IMR-90 (cell line): ENCODE measurements around the gene KDM4B.

Experiments used
- BHLHE40 ChIP-seq: fragments of 150-350 bp; IDR thresholded peaks from 2 replicates; pipeline ENCODE4 v1.6.1; 2016; ENCODE audit warnings: mild to moderate bottlenecking, low read depth, low read length
- CEBPB ChIP-seq: IDR thresholded peaks from 2 replicates; pipeline ENCODE4 v1.6.1; 2012; ENCODE audit warnings: low read depth, low read length, improper control_type of control experiment
- CHD1 ChIP-seq: IDR thresholded peaks from 2 replicates; pipeline ENCODE4 v1.6.1; 2012; ENCODE audit warnings: low read depth, low read length, improper control_type of control experiment
- MAFK ChIP-seq: IDR thresholded peaks from 2 replicates; pipeline ENCODE4 v1.6.1; 2012; ENCODE audit warnings: low read depth, low read length, improper control_type of control experiment
- MAZ ChIP-seq: IDR thresholded peaks from 2 replicates; pipeline ENCODE4 v1.6.1; 2012; ENCODE audit warnings: low read depth, mild to moderate bottlenecking, low read length, improper control_type of control experiment, moderate library complexity, borderline replicate concordance
- MXI1 ChIP-seq: IDR thresholded peaks from 2 replicates; pipeline ENCODE4 v1.6.1; 2012; ENCODE audit warnings: low read depth, mild to moderate bottlenecking, low read length, moderate library complexity, borderline replicate concordance
- POLR2A ChIP-seq: IDR thresholded peaks from 2 replicates; pipeline ENCODE4 v1.6.1; 2012; ENCODE audit warnings: mild to moderate bottlenecking, low read depth, low read length
- RAD21 ChIP-seq: IDR thresholded peaks from 2 replicates; pipeline ENCODE4 v1.6.1; 2012; ENCODE audit warnings: low read length, improper control_type of control experiment
- RCOR1 ChIP-seq: IDR thresholded peaks from 2 replicates; pipeline ENCODE4 v1.6.1; 2012; ENCODE audit warnings: mild to moderate bottlenecking, low read length, improper control_type of control experiment; ENCODE audit not compliant: insufficient replicate concordance
- RFX5 ChIP-seq: IDR thresholded peaks from 2 replicates; pipeline ENCODE4 v1.8.0; 2012; ENCODE audit warnings: low read depth, mild to moderate bottlenecking, low read length, moderate library complexity
- SMC3 ChIP-seq: fragments of 150-350 bp; IDR thresholded peaks from 2 replicates; pipeline ENCODE4 v1.6.1; 2016; ENCODE audit warnings: low read depth, mild to moderate bottlenecking, antibody characterized with exemption, low read length, moderate library complexity
- TF ChIP-seq, protein P1 (sequence below): conservative IDR thresholded peaks from 2 replicates; pipeline ENCODE4 v1.5.1; 2012; ENCODE audit warnings: mild to moderate bottlenecking, low read depth, low read length, improper control_type of control experiment
- TF ChIP-seq, protein P2 (sequence below): fragments of 150-350 bp; IDR thresholded peaks from 2 replicates; pipeline ENCODE4 v1.6.1; 2017; ENCODE audit warnings: mild to moderate bottlenecking, antibody characterized with exemption, low read length, low read depth

DNA sequence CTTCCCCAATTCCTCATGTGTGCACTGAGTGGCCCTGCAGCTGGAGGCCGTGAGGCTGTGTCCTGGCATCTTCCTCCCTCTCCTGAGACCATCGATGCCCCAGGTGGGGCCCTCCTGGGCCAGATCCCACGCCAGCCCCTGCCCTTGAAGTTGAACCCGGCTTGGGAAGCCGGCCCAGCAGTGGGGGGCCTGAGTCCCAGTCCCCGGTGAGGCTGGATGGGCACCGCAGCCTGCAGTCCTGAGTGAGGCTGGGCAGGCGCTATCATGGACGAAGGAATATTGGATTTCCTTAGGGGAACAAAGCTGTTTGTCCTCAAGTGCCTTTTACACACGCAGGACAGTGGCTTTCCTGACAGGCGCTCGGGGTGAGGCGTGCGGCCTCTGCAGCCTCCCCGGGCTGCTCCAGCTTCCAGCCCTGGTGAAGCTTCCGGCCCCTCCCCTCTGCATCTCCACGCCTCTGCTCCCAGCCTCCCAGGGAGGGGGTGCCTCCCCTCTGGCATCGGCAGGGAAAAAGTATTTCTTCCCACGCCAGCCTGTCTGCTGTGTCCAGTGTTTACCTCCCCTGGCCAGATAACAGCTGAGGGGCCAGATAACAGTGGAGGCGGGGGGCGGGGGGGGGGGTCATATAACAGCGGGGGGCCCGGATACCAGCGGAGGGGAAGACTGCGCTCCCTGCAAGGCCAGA, 159.5 kb downstream of the KDM4B start:
- TF ChIP-seq, protein P1, sequence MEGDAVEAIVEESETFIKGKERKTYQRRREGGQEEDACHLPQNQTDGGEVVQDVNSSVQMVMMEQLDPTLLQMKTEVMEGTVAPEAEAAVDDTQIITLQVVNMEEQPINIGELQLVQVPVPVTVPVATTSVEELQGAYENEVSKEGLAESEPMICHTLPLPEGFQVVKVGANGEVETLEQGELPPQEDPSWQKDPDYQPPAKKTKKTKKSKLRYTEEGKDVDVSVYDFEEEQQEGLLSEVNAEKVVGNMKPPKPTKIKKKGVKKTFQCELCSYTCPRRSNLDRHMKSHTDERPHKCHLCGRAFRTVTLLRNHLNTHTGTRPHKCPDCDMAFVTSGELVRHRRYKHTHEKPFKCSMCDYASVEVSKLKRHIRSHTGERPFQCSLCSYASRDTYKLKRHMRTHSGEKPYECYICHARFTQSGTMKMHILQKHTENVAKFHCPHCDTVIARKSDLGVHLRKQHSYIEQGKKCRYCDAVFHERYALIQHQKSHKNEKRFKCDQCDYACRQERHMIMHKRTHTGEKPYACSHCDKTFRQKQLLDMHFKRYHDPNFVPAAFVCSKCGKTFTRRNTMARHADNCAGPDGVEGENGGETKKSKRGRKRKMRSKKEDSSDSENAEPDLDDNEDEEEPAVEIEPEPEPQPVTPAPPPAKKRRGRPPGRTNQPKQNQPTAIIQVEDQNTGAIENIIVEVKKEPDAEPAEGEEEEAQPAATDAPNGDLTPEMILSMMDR, result no peak
- TF ChIP-seq BHLHE40 (peak; percentile 40; the same call in 1 of the 2 replicates), SMC3 (no peak), POLR2A (0 out of 2 replicates have a peak, but pooled peaks have one; percentile 22), MXI1 (peak; percentile 76), MAZ (peak; percentile 97), CHD1 (no peak), RAD21 (no peak), MAFK (no peak), RFX5 (no peak), RCOR1 (no peak), CEBPB (no peak)
- TF ChIP-seq, protein P2, sequence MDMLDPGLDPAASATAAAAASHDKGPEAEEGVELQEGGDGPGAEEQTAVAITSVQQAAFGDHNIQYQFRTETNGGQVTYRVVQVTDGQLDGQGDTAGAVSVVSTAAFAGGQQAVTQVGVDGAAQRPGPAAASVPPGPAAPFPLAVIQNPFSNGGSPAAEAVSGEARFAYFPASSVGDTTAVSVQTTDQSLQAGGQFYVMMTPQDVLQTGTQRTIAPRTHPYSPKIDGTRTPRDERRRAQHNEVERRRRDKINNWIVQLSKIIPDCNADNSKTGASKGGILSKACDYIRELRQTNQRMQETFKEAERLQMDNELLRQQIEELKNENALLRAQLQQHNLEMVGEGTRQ, result no peak
